IPS DF 6.9 (cell line): ENCODE data around the gene ADAMTSL1.

Experiments
- DNase-seq: peaks from one replicate; pipeline ENCODE4 v3.0.0-alpha.2; 2013; ENCODE audit warnings: low read depth, low spot score
- H3K27ac ChIP-seq: one replicate; pipeline ENCODE4 v1.5.1; 2013; ENCODE audit warnings: low read length, control low read depth
- H3K27me3 ChIP-seq: 2 replicates; pipeline ENCODE4 v1.6.1; 2013; ENCODE audit warnings: mild to moderate bottlenecking, low read length; ENCODE audit not compliant: control insufficient read depth, insufficient read depth
- H3K36me3 ChIP-seq: 2 replicates; pipeline ENCODE4 v1.6.1; 2013; ENCODE audit warnings: low read length; ENCODE audit not compliant: control insufficient read depth, insufficient read depth
- H3K4me1 ChIP-seq: 2 replicates; pipeline ENCODE4 v1.6.1; 2013; ENCODE audit warnings: low read length; ENCODE audit not compliant: control insufficient read depth, insufficient read depth
- H3K4me3 ChIP-seq: 2 replicates; pipeline ENCODE4 v1.5.1; 2013; ENCODE audit warnings: mild to moderate bottlenecking, low read length
- H3K9me3 ChIP-seq: 2 replicates; pipeline ENCODE4 v1.6.1; 2013; ENCODE audit warnings: low read length, inconsistent platforms; ENCODE audit not compliant: control insufficient read depth, insufficient read depth
- WGBS: extraction: QIAGEN DNeasy Blood & Tissue Kit; methylation state at CpG from one replicate; pipeline ENCODE4 v1.1.7; 2013; ENCODE audit warnings: mixed read lengths, missing lambda C conversion rate; ENCODE audit not compliant: insufficient read length, insufficient coverage; 5-methylcytosine and 5-hydroxymethylcytosine counted together

Gene ADAMTSL1

DNA sequence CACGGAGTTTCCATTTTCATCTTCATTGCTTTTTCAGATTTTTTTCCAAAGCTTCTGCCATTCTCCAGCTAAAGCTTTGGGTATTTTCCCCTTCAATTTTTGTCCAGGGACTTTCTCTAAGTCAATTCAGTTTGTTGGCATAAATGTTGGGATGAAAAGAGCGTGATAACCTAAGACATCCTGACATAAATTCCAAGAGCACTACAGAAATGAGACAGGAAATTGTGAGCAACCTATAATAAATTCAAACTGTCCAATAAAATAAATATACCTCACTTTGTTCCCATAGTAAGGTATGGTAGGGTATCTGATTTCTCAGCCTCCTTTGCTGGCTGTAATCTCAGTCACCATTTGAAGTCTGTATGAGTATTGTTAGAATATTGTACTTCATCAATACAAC, 8.4 kb downstream of the ADAMTSL1 start:
- Histone ChIP-seq H3K27ac (no peak overlapping the region), H3K4me3 (no peak overlapping the region), H3K4me1 (no peaks in the 10 kb centered on the region), H3K36me3 (no peaks in the 10 kb centered on the region), H3K27me3 (no peaks in the 10 kb centered on the region), H3K9me3 (no peaks in the 10 kb centered on the region)
- no peak for DNase-seq
- no CpG with 5 or more reads among the region's 2 CpGs for WGBS

DNA sequence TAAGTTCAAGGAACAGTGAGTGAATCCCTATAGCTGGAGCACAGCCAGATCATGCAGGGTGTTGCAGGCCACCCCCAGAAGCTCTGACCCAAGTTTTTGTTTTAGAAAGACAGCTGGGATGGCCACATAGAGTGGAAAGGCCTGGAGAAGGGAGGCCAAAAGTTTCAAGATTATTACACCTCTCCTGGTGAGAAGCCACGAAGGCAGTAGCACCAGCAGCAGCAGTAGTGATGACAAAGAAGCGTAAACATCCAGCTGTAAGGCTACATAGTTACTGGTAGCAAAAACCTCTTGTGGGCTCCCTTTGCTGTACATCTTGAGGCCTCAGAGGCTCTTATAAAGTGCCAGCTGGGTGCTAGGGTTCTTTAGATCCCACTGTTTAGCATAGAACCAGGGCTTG, 11.8 kb downstream of the ADAMTSL1 start:
- H3K9me3 ChIP-seq, result no peaks in the 10 kb centered on the region
- no peaks in the 10 kb centered on the region for H3K36me3 ChIP-seq
- H3K27ac ChIP-seq, result no peak overlapping the region
- no peaks in the 10 kb centered on the region for H3K27me3 ChIP-seq
- no peaks in the 10 kb centered on the region; the same call in 1 of the 2 replicates for H3K4me1 ChIP-seq
- WGBS, result no CpG with 5 or more reads among the region's 2 CpGs
- no peak overlapping the region for H3K4me3 ChIP-seq
- no peak for DNase-seq

DNA sequence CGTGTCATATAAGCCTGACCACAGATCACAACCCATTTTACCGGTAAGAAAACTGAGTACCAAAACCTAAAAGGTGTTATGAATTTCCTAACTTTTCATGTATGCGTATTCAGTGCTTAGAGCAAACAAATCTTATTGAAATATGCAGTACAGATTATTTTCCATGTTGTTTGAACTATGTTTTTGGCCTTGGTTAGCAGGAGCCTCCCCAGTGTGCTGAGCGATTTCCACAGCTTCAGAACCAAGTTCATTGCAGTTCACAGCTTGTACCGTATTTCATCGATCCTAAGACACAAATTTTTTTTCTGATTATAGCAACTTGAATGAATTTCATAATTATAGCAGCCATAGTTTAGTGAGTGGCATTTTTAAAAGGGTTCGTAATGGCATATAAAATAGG, 13.7 kb downstream of the ADAMTSL1 start:
- Histone ChIP-seq H3K4me1 (no peaks in the 10 kb centered on the region; the same call in 1 of the 2 replicates), H3K9me3 (no peaks in the 10 kb centered on the region), H3K27ac (no peak overlapping the region), H3K4me3 (no peak overlapping the region), H3K36me3 (no peaks in the 10 kb centered on the region), H3K27me3 (no peaks in the 10 kb centered on the region)
- WGBS, result no CpG with 5 or more reads among the region's 7 CpGs
- no peak for DNase-seq

DNA sequence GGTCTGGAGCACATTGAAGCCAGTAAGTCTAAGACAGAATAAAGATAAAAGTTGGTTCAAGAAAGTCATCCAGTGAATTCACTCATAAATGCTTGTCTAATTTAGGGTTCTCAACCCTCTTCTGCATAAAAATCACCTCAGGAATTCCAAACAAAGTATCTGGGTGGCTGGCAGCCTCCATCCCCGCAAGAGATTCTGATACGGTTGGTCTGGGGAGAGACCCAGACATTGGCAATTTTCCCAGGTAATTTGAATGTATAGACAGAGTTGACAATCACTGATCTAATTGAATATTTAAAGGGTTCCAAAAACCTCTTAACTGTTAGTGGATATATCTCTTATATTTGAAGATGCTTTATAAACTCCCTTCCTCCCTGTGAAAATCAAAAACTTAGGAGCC, 14.9 kb downstream of the ADAMTSL1 start:
- no CpG with 5 or more reads among the region's 2 CpGs for WGBS
- Histone ChIP-seq H3K4me3 (no peak overlapping the region), H3K36me3 (no peaks in the 10 kb centered on the region), H3K9me3 (no peaks in the 10 kb centered on the region), H3K27ac (no peak overlapping the region), H3K27me3 (no peaks in the 10 kb centered on the region), H3K4me1 (no peaks in the 10 kb centered on the region; the same call in 1 of the 2 replicates)
- DNase-seq, result no peak

DNA sequence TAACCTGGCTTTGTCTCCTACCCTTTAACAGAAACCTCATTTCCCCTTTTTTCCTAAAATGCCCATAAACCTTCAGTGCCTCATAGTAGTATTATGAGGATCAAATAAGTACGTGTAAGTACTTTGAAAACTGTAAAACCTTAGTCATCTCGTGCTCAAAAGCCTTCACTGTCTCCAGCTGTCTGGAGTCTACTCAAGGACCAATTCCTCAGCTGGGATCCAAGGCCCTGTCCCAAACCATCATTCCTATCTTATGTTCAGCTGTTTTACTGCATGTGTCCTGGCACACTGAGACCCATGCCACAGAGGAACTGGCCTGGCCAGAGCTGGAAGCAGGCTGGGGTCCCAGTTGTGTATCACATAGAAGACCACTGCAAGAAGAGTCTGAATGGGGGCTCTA, 15.9 kb downstream of the ADAMTSL1 start:
- no peaks in the 10 kb centered on the region for H3K27me3 ChIP-seq
- H3K36me3 ChIP-seq, result no peaks in the 10 kb centered on the region
- no peak overlapping the region for H3K27ac ChIP-seq
- no peaks in the 10 kb centered on the region; the same call in 1 of the 2 replicates for H3K4me1 ChIP-seq
- no peak for DNase-seq
- no peaks in the 10 kb centered on the region for H3K9me3 ChIP-seq
- no peak overlapping the region for H3K4me3 ChIP-seq
- WGBS, result no CpG with 5 or more reads among the region's 2 CpGs

DNA sequence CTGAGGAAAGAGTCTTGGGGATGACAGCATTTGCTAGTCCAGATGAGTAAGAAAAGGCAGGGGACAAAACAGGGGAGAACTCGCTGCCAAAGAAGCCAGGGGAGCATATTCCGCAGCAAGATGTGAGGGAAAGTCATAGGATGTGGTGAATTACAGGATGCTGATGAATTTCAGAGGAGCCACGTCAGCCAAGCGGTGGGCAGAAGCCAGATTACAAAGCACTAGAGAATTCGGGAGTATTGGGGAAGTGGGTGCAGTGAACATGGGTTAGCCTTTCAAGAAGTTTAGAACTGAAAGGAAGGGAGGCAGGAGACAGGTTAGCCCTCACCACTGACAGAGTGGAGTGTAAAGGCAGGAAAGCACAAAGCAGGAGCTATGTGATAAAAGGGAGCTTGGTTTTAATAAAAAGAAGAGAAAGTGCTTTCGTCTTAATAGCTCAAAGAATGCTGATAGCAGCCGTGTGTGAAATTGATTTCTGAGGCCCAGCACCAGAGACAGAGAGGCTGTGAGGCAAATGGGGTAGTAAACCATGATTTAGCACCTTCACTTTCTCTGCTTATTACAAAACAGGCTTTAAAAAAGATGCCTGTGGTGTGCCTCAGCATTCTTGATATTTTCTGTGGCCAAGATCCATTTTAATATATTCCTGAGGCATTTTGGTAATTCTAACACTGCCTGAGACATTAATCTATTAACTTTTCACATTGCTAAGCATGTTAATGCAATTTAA, 16.9 kb downstream of the ADAMTSL1 start:
- no peak for DNase-seq
- WGBS, result no CpG with 5 or more reads among the region's 7 CpGs
- Histone ChIP-seq H3K36me3 (no peaks in the 10 kb centered on the region), H3K27me3 (no peaks in the 10 kb centered on the region), H3K9me3 (no peaks in the 10 kb centered on the region), H3K27ac (no peak overlapping the region), H3K4me3 (no peak overlapping the region), H3K4me1 (no peaks in the 10 kb centered on the region; the same call in 1 of the 2 replicates)

DNA sequence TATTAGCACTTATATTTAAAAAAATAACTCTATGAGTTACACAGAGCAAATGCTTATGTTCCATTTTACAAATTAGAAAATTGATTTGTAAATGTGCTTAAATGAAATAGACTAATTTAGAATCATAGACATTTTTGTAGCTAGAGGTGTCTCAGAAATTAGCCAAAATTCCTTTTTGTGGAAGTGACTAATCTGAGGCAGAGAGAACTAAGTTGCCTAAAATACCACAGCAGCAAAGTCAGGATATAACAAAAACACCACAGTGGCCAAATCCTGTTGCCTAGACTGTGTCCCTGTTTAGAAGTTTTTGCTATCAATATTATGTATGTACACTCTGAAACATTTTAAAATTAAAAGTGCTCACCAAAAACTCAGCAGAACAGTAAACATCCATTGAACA, 18.7 kb downstream of the ADAMTSL1 start:
- Histone ChIP-seq H3K36me3 (no peaks in the 10 kb centered on the region), H3K4me3 (no peak overlapping the region), H3K4me1 (no peaks in the 10 kb centered on the region; the same call in 1 of the 2 replicates), H3K9me3 (no peaks in the 10 kb centered on the region), H3K27me3 (no peaks in the 10 kb centered on the region), H3K27ac (no peak overlapping the region)
- DNase-seq, result no peak

DNA sequence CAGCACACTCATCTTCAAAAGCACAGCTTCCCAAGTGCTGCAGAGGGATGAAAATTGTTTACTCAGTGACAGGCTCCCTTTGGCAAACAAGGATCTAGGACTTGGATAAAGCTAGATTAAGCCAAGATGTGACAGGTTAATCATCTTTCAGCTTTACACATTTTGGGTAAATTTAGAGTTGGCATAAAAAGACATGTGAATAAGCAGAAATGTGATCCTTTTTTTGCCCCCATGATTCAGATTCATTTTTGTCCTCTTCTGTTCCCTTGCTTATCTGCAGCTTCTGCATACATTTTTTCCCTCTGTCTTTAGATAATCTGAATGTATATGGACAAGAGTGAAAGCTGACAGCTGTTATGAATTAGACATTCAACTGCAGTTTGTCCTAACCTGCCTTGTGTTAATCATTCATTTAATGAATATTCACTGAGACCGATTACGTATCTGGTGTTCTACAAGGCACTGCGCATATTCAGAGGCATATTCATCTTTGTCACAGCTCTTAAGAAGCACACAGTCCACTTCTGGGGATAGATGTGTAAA, 19.6 kb downstream of the ADAMTSL1 start:
- Histone ChIP-seq H3K9me3 (no peaks in the 10 kb centered on the region), H3K4me1 (no peaks in the 10 kb centered on the region; the same call in 1 of the 2 replicates), H3K27ac (no peak overlapping the region), H3K27me3 (no peaks in the 10 kb centered on the region), H3K36me3 (no peaks in the 10 kb centered on the region), H3K4me3 (no peak overlapping the region)
- no CpG with 5 or more reads among the region's 3 CpGs for WGBS
- DNase-seq, result no peak

DNA sequence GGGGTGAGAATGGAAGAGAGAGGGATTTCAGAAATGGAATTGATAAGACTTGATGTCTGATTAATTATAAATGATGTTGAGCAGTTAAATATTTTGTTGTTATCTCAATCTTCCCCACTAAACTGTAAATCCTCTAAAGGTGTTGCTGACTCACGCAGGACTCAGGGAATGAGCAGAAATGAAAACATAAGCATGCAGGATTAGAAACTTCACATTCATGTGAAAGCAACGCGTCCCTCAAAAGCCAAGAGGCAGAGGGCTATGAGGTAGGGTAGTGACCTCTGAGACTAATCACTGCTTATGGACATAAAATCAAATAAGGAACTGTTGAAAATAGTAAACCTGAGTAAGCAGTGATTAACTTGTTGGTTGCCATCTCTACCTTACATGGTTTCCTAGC, 21.1 kb downstream of the ADAMTSL1 start:
- no CpG with 5 or more reads among the region's 3 CpGs for WGBS
- no peaks in the 10 kb centered on the region for H3K27me3 ChIP-seq
- no peak overlapping the region for H3K4me3 ChIP-seq
- H3K27ac ChIP-seq, result no peak overlapping the region
- H3K9me3 ChIP-seq, result no peaks in the 10 kb centered on the region
- no peak for DNase-seq
- H3K4me1 ChIP-seq, result no peaks in the 10 kb centered on the region
- no peaks in the 10 kb centered on the region for H3K36me3 ChIP-seq

DNA sequence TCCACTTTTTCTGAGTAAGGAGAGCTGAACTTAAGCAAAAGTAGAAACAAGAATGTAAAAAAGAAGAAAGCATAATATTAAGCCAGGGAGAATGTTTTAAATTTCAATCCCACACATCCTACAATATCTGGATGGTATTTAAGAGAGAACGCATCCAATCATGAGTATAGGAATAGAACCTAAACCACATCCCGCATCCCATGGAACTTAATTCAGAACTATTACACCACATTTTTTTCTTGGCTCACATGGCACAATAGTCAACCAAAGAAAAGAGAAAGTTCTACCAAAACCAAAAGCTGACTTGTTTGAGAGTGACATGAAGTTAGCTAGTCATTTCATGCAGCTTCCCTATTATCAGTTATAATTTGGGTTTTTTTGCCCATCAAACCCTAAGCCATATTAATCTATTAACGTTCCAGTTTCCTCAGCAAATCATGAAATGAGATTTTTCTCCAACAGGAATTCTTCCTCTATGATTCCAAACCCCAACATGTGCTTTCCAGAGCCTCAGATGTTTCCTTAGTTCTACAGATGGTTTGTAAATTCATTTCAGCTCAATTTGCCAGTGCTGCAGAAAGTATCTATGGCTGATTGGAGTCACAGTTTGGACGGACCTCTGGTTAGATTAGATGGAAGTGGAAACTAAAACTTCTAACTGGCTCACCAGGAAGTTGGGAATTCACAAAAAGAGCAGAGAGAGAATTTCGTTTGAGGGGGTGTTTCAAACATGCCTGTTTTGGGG, 22.5 kb downstream of the ADAMTSL1 start:
- Histone ChIP-seq H3K9me3 (no peaks in the 10 kb centered on the region), H3K4me1 (no peaks in the 10 kb centered on the region), H3K4me3 (no peak overlapping the region), H3K27me3 (no peaks in the 10 kb centered on the region), H3K27ac (no peak overlapping the region), H3K36me3 (no peaks in the 10 kb centered on the region)
- no peak for DNase-seq
- no CpG with 5 or more reads among the region's 5 CpGs for WGBS
